ENCODE data around the gene CCND1. TPM values are rescaled to one million over a fixed set of nuclear protein-coding genes. Genes with fewer than 3 reads are reported as not detected.

CCND1 gene
- total RNA-seq, 2 donors from 2014 or later, result 91.8 to 101 TPM

GRCh38 chr11:69630424-69630823 is 10.5 kb upstream of the CCND1 start:
- TF ChIP-seq CTCF (IDR thresholded peaks at IDR 0.05), result no peak
- DNase-seq (ENCODE audit: low spot score), result no peak
- Histone ChIP-seq H3K27me3 (no peaks in the 10 kb centered on the region), H3K36me3 (no peaks in the 10 kb centered on the region), H3K27ac (no peak overlapping the region), H3K9me3 (no peaks in the 10 kb centered on the region), H3K4me3 (no peak overlapping the region), H3K4me1 (no peaks in the 10 kb centered on the region)

- Histone ChIP-seq H3K27me3 (no peaks in the 10 kb centered on the region), H3K27ac (no peak overlapping the region), H3K9me3 (no peaks in the 10 kb centered on the region), H3K4me3 (no peak overlapping the region), H3K4me1 (peaks cover 0 to 23% of the 10 kb centered on the region in 2 donors), H3K36me3 (no peaks in the 10 kb centered on the region)
- no peak for DNase-seq (ENCODE audit: low spot score)
- TF ChIP-seq CTCF (IDR thresholded peaks at IDR 0.05), result no peak
Measured at GRCh38 chr11:69632900-69633299, 8.1 kb upstream of the CCND1 start.

- Histone ChIP-seq H3K9me3 (no peaks in the 10 kb centered on the region), H3K27ac (no peak overlapping the region), H3K36me3 (no peaks in the 10 kb centered on the region), H3K27me3 (no peaks in the 10 kb centered on the region), H3K4me1 (peaks cover 0 to 34% of the 10 kb centered on the region in 2 donors), H3K4me3 (no peak overlapping the region)
- TF ChIP-seq CTCF (IDR thresholded peaks at IDR 0.05), result no peak
- DNase-seq (ENCODE audit: low spot score), result no peak
Measured at GRCh38 chr11:69634069-69634468, 6.9 kb upstream of the CCND1 start.

- Histone ChIP-seq H3K4me3 (no peak overlapping the region), H3K27me3 (no peaks in the 10 kb centered on the region), H3K36me3 (no peaks in the 10 kb centered on the region), H3K27ac (no peak overlapping the region), H3K4me1 (peaks cover 0 to 39% of the 10 kb centered on the region in 2 donors), H3K9me3 (no peaks in the 10 kb centered on the region)
- DNase-seq (ENCODE audit: low spot score), result no peak
- no peak for TF ChIP-seq CTCF (IDR thresholded peaks at IDR 0.05)
Measured at GRCh38 chr11:69634590-69634989, 6.4 kb upstream of the CCND1 start.

- Histone ChIP-seq H3K4me3 (no peak overlapping the region), H3K4me1 (peaks cover 0 to 45% of the 10 kb centered on the region in 2 donors), H3K36me3 (no peaks in the 10 kb centered on the region), H3K9me3 (no peaks in the 10 kb centered on the region), H3K27ac (no peak overlapping the region), H3K27me3 (no peaks in the 10 kb centered on the region)
- DNase-seq (ENCODE audit: low spot score), result no peak
- TF ChIP-seq CTCF (IDR thresholded peaks at IDR 0.05), result no peak
Measured at GRCh38 chr11:69635195-69635594, 5.8 kb upstream of the CCND1 start.

- Histone ChIP-seq H3K36me3 (no peaks in the 10 kb centered on the region), H3K4me1 (peaks cover 0 to 52% of the 10 kb centered on the region in 2 donors), H3K27ac (peak overlapping the region; percentile 39 to 75), H3K27me3 (no peaks in the 10 kb centered on the region), H3K4me3 (peak overlapping the region; percentile 25 to 59), H3K9me3 (no peaks in the 10 kb centered on the region)
- TF ChIP-seq CTCF (IDR thresholded peaks at IDR 0.05), result no peak
- no peak for DNase-seq (ENCODE audit: low spot score)
Measured at GRCh38 chr11:69635804-69636511, 5.0 kb upstream of the CCND1 start.
